Stomach (tissue), 4 donors: ENCODE measurements around the gene NUMA1.

Source experiments
- CTCF ChIP-seq, 7 experiments: fragments of 450-650 bp in 4 of 7; fragments of 200-600 bp in 3 of 7; sonication (generic) in 3 of 7; IDR thresholded peaks; one replicate each; pipeline ENCODE4 v1.5.1; 2016 to 2019; ENCODE audit warnings: antibody characterized with exemption in 7 of 7, control low read depth in 2 of 7, mild to moderate bottlenecking in 1 of 7
- EP300 ChIP-seq: sonication (generic); formaldehyde crosslinking; IDR thresholded peaks from one replicate; pipeline ENCODE4 v1.6.1; 2017; ENCODE audit warnings: antibody characterized with exemption
- POLR2A ChIP-seq, 4 donors: fragments of 450-650 bp; IDR thresholded peaks; one replicate each; pipeline ENCODE4 v1.6.1; 2016; ENCODE audit warnings: antibody characterized with exemption in 4 of 4, control low read depth in 2 of 4, mild to moderate bottlenecking in 1 of 4, moderate library complexity in 1 of 4

DNA sequence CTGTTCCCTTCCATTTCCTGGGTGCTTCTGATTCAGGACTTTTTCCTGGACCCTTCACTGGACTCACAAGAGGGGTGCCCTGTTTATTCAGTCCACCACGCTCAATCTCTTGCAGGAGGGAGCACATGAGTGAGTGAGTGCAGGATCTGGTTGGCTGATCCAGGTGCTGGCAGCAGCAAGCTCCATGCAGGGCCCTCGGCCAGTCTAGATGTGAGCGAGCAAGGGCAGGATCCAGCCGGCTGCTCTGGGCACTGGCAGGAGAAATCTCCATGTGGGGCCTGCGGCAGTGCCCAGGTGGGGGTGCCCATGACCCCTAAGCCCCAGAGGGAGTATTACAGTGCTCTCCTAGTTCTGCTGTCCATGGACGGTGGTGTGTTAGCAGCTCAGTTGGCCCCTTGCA is 43.7 kb upstream of the NUMA1 start:
- TF ChIP-seq CTCF (IDR thresholded peaks at IDR 0.05): no peak
- TF ChIP-seq POLR2A (IDR thresholded peaks at IDR 0.05): no peak
- no peak for TF ChIP-seq EP300
